Endothelial cell of umbilical vein (primary cell): Measurements from ENCODE around the gene EYS.

Experiments
- POLR2AphosphoS5 ChIP-seq: IDR thresholded peaks from 2 replicates; pipeline ENCODE4 v1.6.1; 2012; ENCODE audit warnings: low read depth, mild to moderate bottlenecking, control low read depth, low read length, moderate library complexity; ENCODE audit not compliant: insufficient read depth
- TF ChIP-seq, protein P1 (sequence below), 2 donors: IDR thresholded peaks; 1 replicate in 1 of 2; 2 replicates in 1 of 2; pipeline ENCODE4 v1.5.1; 2011; ENCODE audit warnings: low read length in 2 of 2, mild to moderate bottlenecking in 2 of 2, moderate library complexity in 2 of 2, control low read depth in 1 of 2, inconsistent platforms in 1 of 2, low read depth in 1 of 2; ENCODE audit not compliant: insufficient read depth in 1 of 2; ENCODE audit errors: extremely low read depth in 1 of 2

DNA sequence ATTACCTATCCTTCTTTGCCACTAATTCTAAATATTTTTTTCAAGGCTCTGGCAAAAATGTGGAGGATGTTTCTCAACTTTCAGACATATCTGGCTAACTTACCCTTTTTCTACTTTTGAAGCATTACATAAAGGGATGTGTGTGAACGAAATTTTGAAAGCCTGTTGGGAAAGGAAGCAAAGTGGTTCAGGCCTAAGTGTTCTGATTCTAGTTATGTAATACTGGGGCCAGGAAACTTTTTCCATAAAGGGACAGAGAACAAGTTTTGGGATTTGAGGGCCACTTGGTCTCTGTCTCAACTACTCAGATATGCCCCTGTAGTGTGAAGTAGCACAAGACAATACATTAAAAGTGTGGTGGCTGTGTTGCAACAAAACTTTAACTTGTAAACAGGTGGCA is 1349.6 kb downstream of the EYS start:
- TF ChIP-seq, protein P1, sequence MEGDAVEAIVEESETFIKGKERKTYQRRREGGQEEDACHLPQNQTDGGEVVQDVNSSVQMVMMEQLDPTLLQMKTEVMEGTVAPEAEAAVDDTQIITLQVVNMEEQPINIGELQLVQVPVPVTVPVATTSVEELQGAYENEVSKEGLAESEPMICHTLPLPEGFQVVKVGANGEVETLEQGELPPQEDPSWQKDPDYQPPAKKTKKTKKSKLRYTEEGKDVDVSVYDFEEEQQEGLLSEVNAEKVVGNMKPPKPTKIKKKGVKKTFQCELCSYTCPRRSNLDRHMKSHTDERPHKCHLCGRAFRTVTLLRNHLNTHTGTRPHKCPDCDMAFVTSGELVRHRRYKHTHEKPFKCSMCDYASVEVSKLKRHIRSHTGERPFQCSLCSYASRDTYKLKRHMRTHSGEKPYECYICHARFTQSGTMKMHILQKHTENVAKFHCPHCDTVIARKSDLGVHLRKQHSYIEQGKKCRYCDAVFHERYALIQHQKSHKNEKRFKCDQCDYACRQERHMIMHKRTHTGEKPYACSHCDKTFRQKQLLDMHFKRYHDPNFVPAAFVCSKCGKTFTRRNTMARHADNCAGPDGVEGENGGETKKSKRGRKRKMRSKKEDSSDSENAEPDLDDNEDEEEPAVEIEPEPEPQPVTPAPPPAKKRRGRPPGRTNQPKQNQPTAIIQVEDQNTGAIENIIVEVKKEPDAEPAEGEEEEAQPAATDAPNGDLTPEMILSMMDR (IDR thresholded peaks at IDR 0.05; ENCODE audit: extremely low read depth in 1 of 2, insufficient read depth in 1 of 2, low read depth in 1 of 2, low read length in 2 of 2) = no peak
- TF ChIP-seq POLR2AphosphoS5 = no peak
